NCI-H2196 treated with DMSO at 0.1 percent for 48 hours (cell line): ENCODE measurements around the gene AKR1C8.

Experiments used
- DNase-seq: peaks from one replicate; lab custom pipeline; 2025; ENCODE audit not compliant: unreplicated experiment; lab: John Stamatoyannopoulos, UW

Gene AKR1C8

GRCh38 chr10:5108658-5109416 is 76.1 kb downstream of the AKR1C8 start:
- DNase-seq = no peak

GRCh38 chr10:5107860-5108526 is 77.0 kb downstream of the AKR1C8 start:
- DNase-seq = no peak

GRCh38 chr10:5106553-5106952 is 78.4 kb downstream of the AKR1C8 start:
- DNase-seq = no peak

- no peak for DNase-seq
Observed at GRCh38 chr10:5105626-5106025, 79.3 kb downstream of the AKR1C8 start.
